ENCODE results near the gene SYNDIG1. TPM values are rescaled to one million over a fixed set of nuclear protein-coding genes. Genes with fewer than 3 reads are reported as not detected.

Gene SYNDIG1
- total RNA-seq, 1 experiment from 2014 or later = 10.2 TPM

- DNase-seq (ENCODE audit: low read depth) = no peak
Measured at GRCh38 chr20:24690408-24690807, 221.0 kb downstream of the SYNDIG1 start.

GRCh38 chr20:24691901-24692351, 222.5 kb downstream of the SYNDIG1 start:
- no peak for DNase-seq (ENCODE audit: low read depth)

GRCh38 chr20:24692446-24693200, 223.2 kb downstream of the SYNDIG1 start:
- no peak for DNase-seq (ENCODE audit: low read depth)

- DNase-seq (ENCODE audit: low read depth) = no peak
Measured at GRCh38 chr20:24693466-24694156, 224.2 kb downstream of the SYNDIG1 start.

- DNase-seq (ENCODE audit: low read depth) = no peak
Measured at GRCh38 chr20:24694157-24694726, 224.8 kb downstream of the SYNDIG1 start.

GRCh38 chr20:24694727-24695528, 225.5 kb downstream of the SYNDIG1 start:
- DNase-seq (ENCODE audit: low read depth) = no peak

- no peak for DNase-seq (ENCODE audit: low read depth)
Measured at GRCh38 chr20:24695529-24696225, 226.2 kb downstream of the SYNDIG1 start.

GRCh38 chr20:24696396-24696795, 227.0 kb downstream of the SYNDIG1 start:
- DNase-seq (ENCODE audit: low read depth) = no peak

GRCh38 chr20:24697411-24697810, 228.0 kb downstream of the SYNDIG1 start:
- no peak for DNase-seq (ENCODE audit: low read depth)

GRCh38 chr20:24698189-24698588, 228.8 kb downstream of the SYNDIG1 start:
- no peak for DNase-seq (ENCODE audit: low read depth)

GRCh38 chr20:24698706-24699206, 229.3 kb downstream of the SYNDIG1 start:
- DNase-seq (ENCODE audit: low read depth) = no peak

- no peak for DNase-seq (ENCODE audit: low read depth)
Measured at GRCh38 chr20:24699321-24700165, 230.1 kb downstream of the SYNDIG1 start.

- DNase-seq (ENCODE audit: low read depth) = no peak
Measured at GRCh38 chr20:24700166-24700860, 230.9 kb downstream of the SYNDIG1 start.

GRCh38 chr20:24701027-24701426, 231.6 kb downstream of the SYNDIG1 start:
- no peak for DNase-seq (ENCODE audit: low read depth)

GRCh38 chr20:24701668-24702067, 232.2 kb downstream of the SYNDIG1 start:
- DNase-seq (ENCODE audit: low read depth) = no peak

- no peak for DNase-seq (ENCODE audit: low read depth)
Measured at GRCh38 chr20:24702501-24703283, 233.3 kb downstream of the SYNDIG1 start.

- DNase-seq (ENCODE audit: low read depth) = no peak
Measured at GRCh38 chr20:24703284-24703610, 233.8 kb downstream of the SYNDIG1 start.

GRCh38 chr20:24704899-24705298, 235.5 kb downstream of the SYNDIG1 start:
- no peak for DNase-seq (ENCODE audit: low read depth)

- peak; percentile 58 for DNase-seq (ENCODE audit: low read depth)
Measured at GRCh38 chr20:24705486-24705885, 236.1 kb downstream of the SYNDIG1 start.

Measured in RPMI7951 (cell line).